Heart right ventricle (tissue), 16 donors: ENCODE results near the gene ZFP42. TPM values are rescaled to one million over a fixed set of nuclear protein-coding genes. Genes with fewer than 3 reads are reported as not detected.

Experiments
- ATAC-seq, 8 donors: fragments of 200-7000 bp; cut with Tn5 transposase; one replicate each; pipeline ENCODE4 v1.9.1; 2020; ENCODE audit warnings: mild to moderate bottlenecking in 8 of 8, moderate library complexity in 8 of 8, moderate number of reproducible peaks in 1 of 8
- DNase-seq, 2 donors: peaks; one replicate each; pipeline ENCODE4 v3.0.0-alpha.2; 2020
- H3K27ac ChIP-seq, 10 donors: fragments of 200-600 bp; sonication (generic) in 2 of 10; one replicate each; pipeline versions ENCODE4 v1.5.0 to v1.8.0; 2020 to 2022; ENCODE audit warnings: mild to moderate bottlenecking in 3 of 10
- H3K27me3 ChIP-seq, 7 donors: fragments of 200-600 bp; one replicate each; pipeline ENCODE4 v1.8.0; 2021 to 2022; ENCODE audit warnings: mild to moderate bottlenecking in 2 of 7
- H3K36me3 ChIP-seq, 9 donors: fragments of 200-600 bp; sonication (generic) in 1 of 9; one replicate each; pipeline versions ENCODE4 v1.5.0 to v1.8.0; 2020 to 2022; ENCODE audit warnings: mild to moderate bottlenecking in 2 of 9
- H3K4me1 ChIP-seq, 9 donors: fragments of 200-600 bp; sonication (generic) in 1 of 9; one replicate each; pipeline versions ENCODE4 v1.5.0 to v1.8.0; 2020 to 2022; ENCODE audit warnings: mild to moderate bottlenecking in 4 of 9
- H3K4me3 ChIP-seq, 10 donors: fragments of 200-600 bp; sonication (generic) in 2 of 10; one replicate each; pipeline versions ENCODE4 v1.5.0 to v1.8.0; 2020 to 2022; ENCODE audit warnings: mild to moderate bottlenecking in 7 of 10, moderate library complexity in 2 of 10
- H3K9me3 ChIP-seq, 11 donors: fragments of 200-600 bp in 10 of 11; sonication (generic) in 2 of 11; one replicate each; pipeline versions ENCODE4 v1.5.0 to v1.8.0; 2013 to 2022; ENCODE audit warnings: mild to moderate bottlenecking in 2 of 11, control low read depth in 1 of 11, moderate library complexity in 1 of 11
- CTCF ChIP-seq, 9 donors: fragments of 200-600 bp; sonication (generic) in 2 of 9; IDR thresholded peaks; one replicate each; pipeline versions ENCODE4 v1.5.0 to v1.8.0; 2021 to 2022; ENCODE audit warnings: antibody characterized with exemption in 9 of 9, mild to moderate bottlenecking in 5 of 9, moderate library complexity in 1 of 9
- WGBS, 2 donors: extraction: QIAGEN DNeasy Blood & Tissue Kit; methylation state at CpG; one replicate each; pipeline ENCODE4 v1.1.7; 2013; ENCODE audit warnings: inconsistent platforms in 1 of 2; 5-methylcytosine and 5-hydroxymethylcytosine counted together
- intact Hi-C, 10 donors: fragments of 100-400 bp; cut with DNase I; formaldehyde crosslinking; loops; one replicate each; pipeline versions ENCODE4 v1.11.1 to v1.14.2; 2022
- long read RNA-seq, 3 donors: library from polyadenylated mRNA; unstranded; transcript quantifications; one replicate each; pipeline ENCODE4 v2.0.0, GENCODE V29; 2020 to 2021
- polyA plus RNA-seq, 2 donors: library from polyadenylated mRNA; stranded (reverse); fragments of 200-250 nt; gene quantifications; one replicate each; pipeline ENCODE4 v1.2.3, GENCODE V29; 2013
- total RNA-seq, 10 donors: library from RNA; stranded (reverse); fragmentation: NEBNext Ultra II Directional in 3 of 10; extraction: Animal tissue kit (Norgen Biotek cat#: 25700) in 3 of 10; gene quantifications; one replicate each; pipeline versions ENCODE4 v1.2.1 to v1.2.4, GENCODE V29; 2021 to 2023
- donor health status: Arrhythmogenic right ventricular cardiomyopathy.
- donor health status: ischemic (EF 13 %, LVEDD 7.1; RV severe dilation, severe dysfunction).
- donor health status: healthy with polysubstance abuse.
- donor health status: DM: no; HTN: yes; CAD: no.
- donor health status: DM: no; HTN: no; CAD: no.
- donor health status: ischemic (EF 25% LVEDD 6.9; RV normal size, moderate dysfunction).
- donor health status: ischemic (EF 25% LVEDD 5.7; RV mildly dilated, moderate dysfunction).
- donor health status: healthy.
- donor health status: DM: yes; HTN: yes; CAD: no.
- donor health status: Ischemic cardiomyopathy.
- donor health status: ischemic (EF 35%, LVEDD 5.7; RV mildly dilated, moderate dysfunction).
- donor health status: nonischemic (EF 11% LVEDD 7.7; RV severe dilation, severe dysfunction).
- donor health status: DM: yes; HTN: yes; CAD: no.
- donor health status: PGD.
- donor health status: ischemic (EF 29% LVEDD 5.4; RV normal size, mild dysfunction).
- donor health status: nonischemic (EF 23%, LVEDD 6.1; RV moderate dilation, normal function).

ZFP42 gene
- under 1 TPM in 1 of 10 donors, not detected in 9; 0.09 TPM for total RNA-seq
- polyA plus RNA-seq, result not detected
- long read RNA-seq, donor 1, result 0 reads
- long read RNA-seq, donor 2, result 0 reads
- long read RNA-seq, donor 3, result 0 reads

GRCh38 chr4:187995322-187996207, at the start of gene ZFP42:
ZFP42 (plus strand) TSS chr4:187995771; CDS start chr4:188002808, 7,037 bp downstream.
- Histone ChIP-seq H3K4me3 (no peak within 1 kb of the TSS), H3K9me3 (peaks cover 0 to 20% (median 0%) of the 10 kb centered on the region in 11 donors), H3K36me3 (no peaks in the 10 kb centered on the region), H3K27me3 (peaks cover 0 to 48% (median 37%) of the 10 kb centered on the region in 7 donors), H3K27ac (no peak within 1 kb of the TSS), H3K4me1 (no peaks in the 10 kb centered on the region)
- ATAC-seq (no peak), DNase-seq (no peak)
- TF ChIP-seq CTCF (IDR thresholded peaks at IDR 0.05), result no peak
- 4 to 11% methylated on average over 58 of the region's 58 CpGs for WGBS, 2 donors
- intact Hi-C loops, result no loop called here

- Histone ChIP-seq H3K4me3 (no peak overlapping the region), H3K9me3 (no peaks in the 10 kb centered on the region), H3K36me3 (no peaks in the 10 kb centered on the region), H3K4me1 (peaks cover 0 to 6% (median 0%) of the 10 kb centered on the region in 9 donors), H3K27ac (no peak overlapping the region), H3K27me3 (no peaks in the 10 kb centered on the region)
- TF ChIP-seq CTCF (IDR thresholded peaks at IDR 0.05), result no peak
- DNase-seq (no peak), ATAC-seq (no peak)
- WGBS, 2 donors, result 88% methylated on average over 2 of the region's 2 CpGs
- intact Hi-C loops, result no loop called here
Measured at GRCh38 chr4:187961171-187961570, 34.4 kb upstream of the ZFP42 start.

- Histone ChIP-seq H3K27ac (no peak overlapping the region), H3K36me3 (no peaks in the 10 kb centered on the region), H3K9me3 (no peaks in the 10 kb centered on the region), H3K27me3 (no peaks in the 10 kb centered on the region), H3K4me1 (peaks cover 0 to 6% (median 0%) of the 10 kb centered on the region in 9 donors), H3K4me3 (no peak overlapping the region)
- no peak for TF ChIP-seq CTCF (IDR thresholded peaks at IDR 0.05)
- intact Hi-C loops, result no loop called here
- WGBS, 2 donors, result 62 to 69% methylated on average over 2 of the region's 2 CpGs
- ATAC-seq, result no peak
- DNase-seq, result no peak
Measured at GRCh38 chr4:187961961-187962360, 33.6 kb upstream of the ZFP42 start.

- no peak for ATAC-seq
- no peaks in the 10 kb centered on the region for H3K36me3 ChIP-seq
- peak overlapping the region in 2 of 10 donors; percentile 19 to 20 for H3K4me3 ChIP-seq
- H3K4me1 ChIP-seq, result peaks cover 0 to 6% (median 0%) of the 10 kb centered on the region in 9 donors
- H3K9me3 ChIP-seq, result no peaks in the 10 kb centered on the region
- whole genome bisulfite sequencing, 2 donors, result 24 to 34% methylated on average over 3 of the region's 3 CpGs
- no peak for TF ChIP-seq CTCF (IDR thresholded peaks at IDR 0.05)
- DNase-seq, result no peak
- intact Hi-C loops, result no loop called here
- no peaks in the 10 kb centered on the region for H3K27me3 ChIP-seq
- H3K27ac ChIP-seq, result peak overlapping the region in 1 of 10 donors; percentile 9
Measured at GRCh38 chr4:187962926-187963325, 32.6 kb upstream of the ZFP42 start.
